Calu3 (cell line): ENCODE measurements around the gene DDN. TPM values are rescaled to one million over a fixed set of nuclear protein-coding genes. Genes with fewer than 3 reads are reported as not detected.

Source experiments
- BruUV-seq: library from RNA; stranded (reverse); fragments of 400-500 nt; replicated peaks from 2 replicates; lab custom pipeline; 2021; lab: Mats Ljungman, UMichigan
- CTCF ChIA-PET: fragments of 300-600 bp; sonication (Branson Sonifier 250); formaldehyde crosslinking; loops from one replicate; lab custom pipeline; 2022; ENCODE audit warnings: antibody characterized with exemption; lab: Charles Lee
- DNase-seq: peaks from one replicate; pipeline ENCODE4 v3.0.0; 2022
- H3K27ac Mint-ChIP-seq: one replicate; pipeline ENCODE4 v1.8.0; 2022; ENCODE audit warnings: mixed read lengths; ENCODE audit not compliant: unreplicated experiment
- H3K27me3 Mint-ChIP-seq: one replicate; pipeline ENCODE4 v1.8.0; 2022; ENCODE audit warnings: mixed read lengths; ENCODE audit not compliant: unreplicated experiment
- H3K36me3 Mint-ChIP-seq: one replicate; pipeline ENCODE4 v1.8.0; 2022; ENCODE audit warnings: mild to moderate bottlenecking, moderate library complexity, mixed read lengths; ENCODE audit not compliant: insufficient read depth, unreplicated experiment
- H3K4me1 Mint-ChIP-seq: one replicate; pipeline ENCODE4 v1.8.0; 2022; ENCODE audit warnings: mild to moderate bottlenecking, low read depth, mixed read lengths; ENCODE audit not compliant: unreplicated experiment
- H3K4me3 Mint-ChIP-seq: one replicate; pipeline ENCODE4 v1.8.0; 2022; ENCODE audit warnings: mild to moderate bottlenecking, low read depth, moderate library complexity, mixed read lengths; ENCODE audit not compliant: unreplicated experiment
- H3K9me3 Mint-ChIP-seq: one replicate; pipeline ENCODE4 v1.8.0; 2022; ENCODE audit warnings: low read depth, mixed read lengths; ENCODE audit not compliant: unreplicated experiment
- intact Hi-C: fragments of 100-400 bp; cut with micrococcal nuclease; formaldehyde crosslinking; loops from one replicate; pipeline ENCODE4 v1.10.0; 2022; ENCODE audit not compliant: unreplicated experiment
- total RNA-seq: library from RNA; stranded (reverse); gene quantifications from 2 replicates; pipeline ENCODE4 v1.2.3, GENCODE V29; 2022
- TF ChIP-seq, protein P1 (sequence below): fragments of 200-600 bp; IDR thresholded peaks from one replicate; pipeline ENCODE4 v1.8.0; 2022; ENCODE audit warnings: antibody characterized with exemption; ENCODE audit not compliant: unreplicated experiment

Gene DDN
- total RNA-seq, 1 experiment from 2014 or later, result 0.21 TPM

DNA sequence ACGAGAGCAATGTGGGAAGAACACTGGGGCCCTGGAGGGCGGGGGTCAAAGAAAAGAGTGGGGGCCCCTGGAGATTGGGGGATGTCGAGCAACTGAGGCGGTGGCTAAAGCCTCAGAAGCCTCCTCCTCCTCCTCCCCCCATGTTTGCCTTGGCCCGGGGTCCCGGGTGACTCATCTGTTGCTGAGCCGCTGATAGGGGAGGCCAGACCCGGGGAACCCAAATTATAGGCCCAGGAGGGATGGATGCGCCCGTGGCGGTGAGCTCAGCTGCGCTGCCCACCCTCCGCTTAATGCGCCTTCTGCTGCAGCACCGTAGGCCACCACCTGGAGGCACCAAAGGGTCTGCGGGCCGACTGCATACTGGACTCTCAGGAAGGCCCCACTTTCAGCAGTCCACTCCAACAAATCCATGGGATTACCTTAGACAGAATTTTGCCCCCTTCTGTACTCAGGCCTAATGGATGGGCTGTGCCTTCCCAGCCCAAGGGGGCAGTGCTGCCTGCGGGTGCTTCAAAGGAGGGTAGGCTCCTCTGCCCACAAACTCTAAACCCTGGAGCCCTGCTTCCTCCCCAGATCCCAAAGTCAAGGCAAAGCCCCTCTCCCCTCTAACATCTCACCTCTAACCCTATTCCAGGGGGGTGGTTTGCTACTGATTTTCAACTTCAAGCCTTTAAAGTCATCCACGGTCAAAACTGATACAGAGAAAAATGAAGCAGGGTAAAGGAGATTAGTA is 25.1 kb downstream of the DDN start:
- H3K9me3 Mint-ChIP-seq, result no peaks in the 10 kb centered on the region
- CTCF ChIA-PET, result no interaction called here
- no peak overlapping the region for H3K27ac Mint-ChIP-seq
- intact Hi-C loops, result loop anchor here (10.0 kb wide), 1 partner anchor 119 kb away; the partner anchor contains the start of gene DDX23
- H3K4me3 Mint-ChIP-seq, result no peak overlapping the region
- peak; percentile 31 for DNase-seq
- TF ChIP-seq, protein P1, sequence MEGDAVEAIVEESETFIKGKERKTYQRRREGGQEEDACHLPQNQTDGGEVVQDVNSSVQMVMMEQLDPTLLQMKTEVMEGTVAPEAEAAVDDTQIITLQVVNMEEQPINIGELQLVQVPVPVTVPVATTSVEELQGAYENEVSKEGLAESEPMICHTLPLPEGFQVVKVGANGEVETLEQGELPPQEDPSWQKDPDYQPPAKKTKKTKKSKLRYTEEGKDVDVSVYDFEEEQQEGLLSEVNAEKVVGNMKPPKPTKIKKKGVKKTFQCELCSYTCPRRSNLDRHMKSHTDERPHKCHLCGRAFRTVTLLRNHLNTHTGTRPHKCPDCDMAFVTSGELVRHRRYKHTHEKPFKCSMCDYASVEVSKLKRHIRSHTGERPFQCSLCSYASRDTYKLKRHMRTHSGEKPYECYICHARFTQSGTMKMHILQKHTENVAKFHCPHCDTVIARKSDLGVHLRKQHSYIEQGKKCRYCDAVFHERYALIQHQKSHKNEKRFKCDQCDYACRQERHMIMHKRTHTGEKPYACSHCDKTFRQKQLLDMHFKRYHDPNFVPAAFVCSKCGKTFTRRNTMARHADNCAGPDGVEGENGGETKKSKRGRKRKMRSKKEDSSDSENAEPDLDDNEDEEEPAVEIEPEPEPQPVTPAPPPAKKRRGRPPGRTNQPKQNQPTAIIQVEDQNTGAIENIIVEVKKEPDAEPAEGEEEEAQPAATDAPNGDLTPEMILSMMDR, result peak; percentile 37
- H3K36me3 Mint-ChIP-seq, result peaks cover 6% of the 10 kb centered on the region
- no TSS peak for BruUV-seq
- peaks cover 93% of the 10 kb centered on the region for H3K27me3 Mint-ChIP-seq
- H3K4me1 Mint-ChIP-seq, result peaks cover 34% of the 10 kb centered on the region

DNA sequence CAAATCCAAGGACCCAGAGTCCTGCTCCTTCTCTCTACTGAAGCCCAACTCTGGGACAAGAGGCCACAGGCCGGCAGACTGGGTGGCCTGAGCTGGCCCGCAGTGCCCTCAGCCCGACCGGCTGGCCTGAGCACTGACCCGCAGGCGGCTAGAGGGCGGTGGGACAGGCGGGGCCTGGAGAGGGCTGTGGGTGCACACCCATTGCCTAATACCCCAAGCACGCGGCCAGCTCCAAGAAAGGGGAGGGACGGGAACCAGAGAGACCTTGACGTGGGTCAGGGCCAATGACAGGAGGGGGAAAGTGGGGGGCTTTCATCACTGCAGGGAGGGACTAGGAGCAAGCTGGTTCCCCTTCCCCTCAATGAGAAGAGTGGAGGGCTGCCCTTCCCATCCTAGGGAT is 25.6 kb downstream of the DDN start:
- DNase-seq, result no peak
- H3K36me3 Mint-ChIP-seq, result peaks cover 1% of the 10 kb centered on the region
- BruUV-seq, result no TSS peak
- intact Hi-C loops, result loop anchor here (10.0 kb wide), 1 partner anchor 119 kb away; the partner anchor contains the start of gene DDX23
- no peaks in the 10 kb centered on the region for H3K9me3 Mint-ChIP-seq
- H3K4me3 Mint-ChIP-seq, result no peak overlapping the region
- CTCF ChIA-PET, result no interaction called here
- TF ChIP-seq, protein P1, result no peak
- H3K4me1 Mint-ChIP-seq, result peaks cover 28% of the 10 kb centered on the region
- no peak overlapping the region for H3K27ac Mint-ChIP-seq
- H3K27me3 Mint-ChIP-seq, result peaks cover 93% of the 10 kb centered on the region

- no peaks in the 10 kb centered on the region for H3K9me3 Mint-ChIP-seq
- intact Hi-C loops, result loop anchor here (10.0 kb wide), 1 partner anchor 118 kb away; the partner anchor contains the start of gene DDX23
- H3K27ac Mint-ChIP-seq, result no peak overlapping the region
- TF ChIP-seq, protein P1, result no peak
- no peak overlapping the region for H3K4me3 Mint-ChIP-seq
- H3K27me3 Mint-ChIP-seq, result peaks cover 93% of the 10 kb centered on the region
- DNase-seq, result no peak
- CTCF ChIA-PET, result interaction anchor here (0.5 kb wide), 1 partner anchor 11 kb away, joined by 5 read pairs; no protein-coding TSS in a partner anchor
- no peaks in the 10 kb centered on the region for H3K36me3 Mint-ChIP-seq
- no TSS peak for BruUV-seq
- peaks cover 27% of the 10 kb centered on the region for H3K4me1 Mint-ChIP-seq
These were observed 26.2 kb downstream of the DDN start for GRCh38 chr12:48972952-48973483.

- peaks cover 23% of the 10 kb centered on the region for H3K4me1 Mint-ChIP-seq
- DNase-seq, result no peak
- BruUV-seq, result no TSS peak
- peaks cover 91% of the 10 kb centered on the region for H3K27me3 Mint-ChIP-seq
- H3K9me3 Mint-ChIP-seq, result no peaks in the 10 kb centered on the region
- intact Hi-C loops, result loop anchor here (10.0 kb wide), 1 partner anchor 118 kb away; the partner anchor contains the start of gene DDX23
- H3K36me3 Mint-ChIP-seq, result no peaks in the 10 kb centered on the region
- peak overlapping the region; percentile 58 for H3K4me3 Mint-ChIP-seq
- TF ChIP-seq, protein P1, result no peak
- CTCF ChIA-PET, result interaction anchor here (0.5 kb wide), 1 partner anchor 10 kb away, joined by 5 read pairs; no protein-coding TSS in a partner anchor
- H3K27ac Mint-ChIP-seq, result peak overlapping the region; percentile 13
These were observed 26.8 kb downstream of the DDN start for GRCh38 chr12:48972213-48972951.
